Activated T-cell treated with anti-CD3 and anti-CD28 coated beads for 4 hours (primary cell): Measurements from ENCODE around the gene KLHL18.
"Not testable (repeated sequence)": the region's sequence is repeated elsewhere in the genome, so short reads cannot be mapped to it uniquely, and the experiment has no call there.

Experiments used
- DNase-seq: peaks from one replicate; pipeline ENCODE4 v3.0.0-alpha.2; 2020

KLHL18 gene

DNA sequence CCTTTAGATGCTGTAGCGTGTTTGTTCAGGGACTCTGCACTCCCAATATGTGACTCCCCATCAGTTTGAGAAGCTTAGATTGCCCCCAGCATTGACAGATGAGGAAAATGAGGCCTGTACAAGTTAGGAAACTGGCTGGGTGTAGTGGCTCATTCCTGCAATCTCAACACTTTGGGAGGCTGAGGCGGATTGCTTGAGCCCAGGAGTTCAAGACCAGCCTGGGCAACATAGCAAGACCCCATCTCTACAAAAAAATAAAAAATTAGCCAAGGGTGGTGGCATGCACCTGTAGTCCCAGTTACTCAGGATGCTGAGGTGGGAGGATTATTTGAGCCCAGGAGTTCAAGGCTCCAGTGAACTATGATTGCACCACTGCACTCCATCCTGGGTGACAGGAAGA, 84.1 kb downstream of the KLHL18 start:
- DNase-seq: no peak

DNA sequence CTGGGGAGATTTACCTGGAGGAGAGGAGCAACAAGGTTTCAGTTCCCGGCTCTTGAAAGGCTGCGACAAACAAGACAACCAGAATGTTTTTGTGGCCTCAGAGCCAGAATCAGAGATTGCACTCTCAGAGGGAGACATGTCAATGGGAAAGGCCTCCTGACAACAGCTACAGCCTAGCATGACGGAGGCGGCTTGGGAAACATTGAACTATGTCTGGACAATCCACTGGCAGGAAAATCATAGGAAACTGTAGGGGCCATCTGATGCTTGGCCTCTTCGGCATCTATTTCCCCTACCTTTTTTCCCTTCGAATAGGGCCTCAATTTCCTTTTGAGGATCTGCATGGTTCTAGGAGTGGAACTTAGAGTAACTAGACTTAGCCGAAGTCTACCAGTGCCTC, 84.9 kb downstream of the KLHL18 start:
- DNase-seq: no peak

DNA sequence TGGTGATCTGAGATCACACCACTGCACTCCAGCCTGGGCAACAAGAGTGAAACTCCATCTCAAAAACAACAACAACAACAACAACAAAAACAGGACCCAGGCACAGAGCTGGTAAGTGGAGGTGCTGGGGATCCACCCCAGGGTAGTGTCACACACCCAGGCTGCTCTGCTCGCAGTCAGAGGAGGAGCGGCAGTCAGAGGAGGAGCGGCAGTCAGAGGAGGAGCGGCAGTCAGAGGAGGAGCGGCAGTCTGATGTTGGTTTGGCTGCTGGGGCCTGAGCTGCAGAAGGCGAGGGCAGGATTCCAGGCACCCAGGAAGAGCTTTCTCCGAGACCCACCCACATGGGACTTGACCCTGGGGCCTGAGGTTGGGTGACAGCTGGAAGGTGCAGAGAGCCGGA, 87.3 kb downstream of the KLHL18 start:
- DNase-seq: not testable (repeated sequence)

DNA sequence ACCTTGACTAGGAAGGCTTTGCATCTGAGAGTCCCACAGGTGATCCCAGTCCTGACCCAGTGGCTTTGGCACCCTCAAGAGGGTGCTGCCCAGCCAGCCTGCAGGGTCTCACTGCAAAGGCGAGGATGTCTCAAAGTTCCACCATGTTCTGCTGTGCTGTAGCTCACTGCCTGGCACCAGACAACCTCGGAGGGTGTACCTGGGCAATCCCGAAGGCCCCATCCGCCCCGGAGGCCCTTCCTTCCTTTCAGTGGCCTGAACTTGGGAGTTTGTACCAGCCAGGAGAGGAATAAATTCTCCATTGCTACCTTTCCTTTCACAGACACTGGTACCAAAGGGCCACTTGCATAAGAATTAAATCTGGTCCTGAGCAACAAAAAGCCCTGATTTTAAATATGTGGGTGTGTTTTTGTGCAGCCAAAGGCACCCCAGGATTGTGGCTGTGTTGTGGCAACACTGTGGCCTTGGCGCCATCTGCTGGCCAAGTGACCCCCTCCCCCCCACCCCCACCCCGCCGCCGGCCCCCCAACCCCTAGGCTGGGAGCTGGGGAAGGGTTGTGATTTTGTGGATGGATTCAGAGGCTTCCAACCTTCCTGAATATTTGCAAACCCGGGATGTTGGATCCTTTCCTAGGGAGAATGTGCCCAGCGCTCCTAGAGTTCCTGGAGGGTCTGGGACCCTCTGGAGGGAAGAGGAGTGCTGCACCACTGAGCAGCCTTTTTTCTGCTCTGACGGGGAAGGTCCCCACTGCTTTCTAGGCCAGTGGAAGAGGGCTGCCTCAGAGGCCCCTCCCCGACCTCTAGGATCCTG, 88.3 kb downstream of the KLHL18 start:
- peak; percentile 7 for DNase-seq

DNA sequence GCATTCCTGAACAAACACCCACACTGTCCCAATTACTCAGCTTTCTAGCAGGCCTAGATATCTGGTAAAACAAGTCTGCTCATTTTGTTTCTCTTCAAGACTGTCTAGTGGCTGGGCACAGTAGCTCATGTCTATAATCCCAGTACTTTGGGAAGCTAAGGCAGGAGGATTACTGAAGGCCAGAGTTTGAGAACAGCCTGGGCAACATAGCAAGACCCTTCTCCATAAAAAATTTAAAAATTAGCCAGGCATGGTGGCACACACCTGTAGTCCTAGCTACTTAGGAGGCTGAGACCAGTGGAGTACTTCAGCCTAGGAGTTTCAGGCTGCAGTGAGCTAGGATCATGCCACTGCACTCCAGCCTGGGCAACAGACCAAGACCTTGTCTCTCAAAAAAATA, 91.8 kb downstream of the KLHL18 start:
- no peak for DNase-seq

DNA sequence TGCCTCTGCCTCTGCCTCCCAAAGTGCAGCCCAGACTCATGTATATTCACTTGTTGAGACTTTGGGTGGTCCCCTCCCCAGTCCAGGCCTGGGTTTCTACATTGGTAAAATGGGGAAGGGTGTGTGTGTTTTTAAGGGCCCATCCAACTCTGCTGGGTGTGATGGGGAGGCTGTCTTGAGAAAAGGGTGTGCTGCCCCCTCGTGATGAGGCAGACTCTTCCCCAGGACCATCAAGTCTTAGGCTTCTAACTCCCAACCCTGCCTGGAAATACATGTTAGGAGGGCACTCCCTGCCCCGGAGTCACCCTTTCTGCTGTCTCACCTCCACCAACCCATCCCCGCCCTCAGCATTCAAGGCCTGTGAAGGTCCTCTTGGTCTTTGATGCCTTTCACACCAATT, 93.6 kb downstream of the KLHL18 start:
- DNase-seq: no peak

DNA sequence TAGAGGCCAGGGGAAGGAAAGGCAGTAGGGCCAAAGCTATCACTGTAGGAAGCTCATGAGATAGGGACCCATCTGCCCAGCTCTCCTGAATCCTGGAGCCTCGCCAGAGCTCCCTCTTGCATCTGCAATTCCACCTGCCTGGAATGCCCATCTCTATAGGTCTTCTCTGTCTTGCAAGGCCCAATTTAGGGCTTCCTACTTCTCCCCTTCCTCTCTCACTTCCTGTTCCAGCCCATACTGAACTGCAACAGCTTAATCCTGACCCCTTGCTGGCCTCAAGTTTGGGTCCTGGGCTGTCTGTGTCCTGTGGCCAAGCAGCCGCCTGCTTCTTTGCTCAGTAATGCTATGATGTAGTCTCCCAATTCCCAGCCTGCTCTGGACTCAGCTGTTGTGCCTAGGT, 94.4 kb downstream of the KLHL18 start:
- DNase-seq: no peak

DNA sequence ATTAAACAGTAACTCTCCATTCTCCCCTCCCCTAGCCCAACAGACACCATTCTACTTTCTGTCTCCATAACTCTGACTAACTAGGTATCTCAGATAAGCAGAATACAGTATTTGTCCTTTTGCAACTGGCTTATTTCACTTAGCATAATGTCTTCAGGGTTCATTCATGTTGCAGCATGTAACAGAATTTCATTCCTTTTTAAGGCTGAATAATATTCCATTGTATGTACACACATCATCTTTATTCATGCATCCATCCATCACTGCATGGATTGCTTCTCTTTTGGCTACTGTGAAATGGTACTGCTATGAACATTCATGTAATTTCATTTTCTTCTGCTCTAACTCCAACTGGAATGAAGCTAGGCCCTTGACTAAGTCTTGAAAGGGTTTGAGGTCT, 96.1 kb downstream of the KLHL18 start:
- DNase-seq: no peak

DNA sequence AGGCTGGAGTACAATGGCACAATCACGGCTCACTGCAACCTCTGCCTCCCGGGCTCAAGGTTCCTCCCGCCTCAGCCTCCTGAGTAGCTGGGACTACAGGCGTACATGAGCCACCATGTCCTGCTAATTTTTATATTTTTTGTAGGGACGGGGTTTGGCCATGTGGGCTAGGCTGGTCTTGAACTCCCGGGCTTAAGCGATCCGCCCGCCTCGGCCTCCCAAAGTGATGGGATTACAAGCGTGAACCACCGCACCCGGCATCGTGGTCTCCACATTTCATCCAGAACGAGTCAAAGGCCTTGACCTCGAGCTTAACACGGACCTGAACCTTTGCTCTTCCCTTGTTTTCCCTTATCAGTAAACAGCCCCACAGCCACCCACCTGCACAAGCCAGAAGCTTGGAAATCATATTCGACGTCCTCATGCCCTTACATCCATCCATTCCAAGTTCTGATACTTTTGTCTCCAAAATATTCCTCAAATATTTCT, 96.7 kb downstream of the KLHL18 start:
- no peak for DNase-seq

DNA sequence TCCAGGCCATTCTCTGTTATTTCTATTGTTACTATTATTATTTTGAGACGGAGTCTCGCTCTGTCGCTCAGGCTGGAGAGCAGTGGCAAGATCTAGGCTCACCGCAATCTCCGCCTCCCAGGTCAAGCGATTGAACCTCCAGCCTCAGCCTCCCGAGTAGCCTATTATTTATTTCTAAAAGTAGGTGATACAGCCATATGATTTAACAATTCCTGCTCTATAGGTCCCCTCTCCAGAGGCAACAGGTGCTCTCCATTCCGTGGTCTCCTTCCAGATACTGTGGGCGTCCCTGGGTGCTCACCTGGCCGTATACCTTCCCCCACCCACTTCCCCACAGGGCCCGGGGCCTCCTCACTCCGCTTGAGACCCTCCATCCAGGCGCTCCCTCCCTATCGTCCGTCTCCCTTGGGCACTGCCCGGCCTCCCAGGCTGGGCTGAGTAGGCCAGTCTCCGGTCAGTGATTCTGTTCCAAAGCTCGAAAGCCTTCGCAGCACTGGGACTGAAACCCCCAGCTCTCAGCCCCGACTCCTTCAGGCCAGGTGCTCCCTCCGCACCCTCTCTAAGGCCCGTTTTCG, 97.4 kb downstream of the KLHL18 start:
- DNase-seq: no peak

DNA sequence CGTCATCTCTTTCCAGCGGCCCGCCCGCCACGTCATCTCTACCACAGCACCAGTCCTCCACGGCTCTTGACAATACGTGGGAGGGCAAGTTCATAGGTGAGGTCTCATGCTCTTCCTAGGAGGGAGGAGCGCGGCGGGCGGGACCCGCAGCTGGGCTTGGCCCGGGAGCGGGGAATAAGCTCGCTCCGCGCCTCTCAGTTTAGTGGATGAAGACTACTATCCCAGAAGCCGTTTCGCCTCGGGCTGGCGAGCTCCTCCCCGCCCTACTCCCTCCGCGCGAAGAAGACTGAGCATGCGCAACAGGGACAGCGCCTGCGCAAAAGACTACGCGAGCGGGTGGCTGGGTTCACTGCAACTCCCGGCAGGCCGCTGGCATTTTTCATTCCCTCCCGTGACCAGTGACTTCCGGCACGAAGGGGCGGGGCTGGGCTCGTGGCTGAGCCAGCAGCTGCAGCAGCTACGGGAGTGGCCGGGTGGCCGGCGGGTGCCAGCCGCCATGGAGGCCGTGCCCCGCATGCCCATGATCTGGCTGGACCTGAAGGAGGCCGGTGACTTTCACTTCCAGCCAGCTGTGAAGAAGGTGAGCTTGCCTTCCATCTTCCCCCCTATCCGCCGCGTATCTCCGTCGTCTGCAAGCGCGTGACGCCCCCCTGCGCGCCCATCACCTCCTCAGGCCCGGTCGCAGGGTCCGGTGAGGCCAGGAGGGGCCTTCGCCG, 98.0 kb downstream of the KLHL18 start, which contains the start of gene PTPN23:
PTPN23 (plus strand) TSS at position 421 of the 716 bp plus-strand sequence; CDS start at position 497, 76 bp downstream.
- peak; percentile 98 for DNase-seq

DNA sequence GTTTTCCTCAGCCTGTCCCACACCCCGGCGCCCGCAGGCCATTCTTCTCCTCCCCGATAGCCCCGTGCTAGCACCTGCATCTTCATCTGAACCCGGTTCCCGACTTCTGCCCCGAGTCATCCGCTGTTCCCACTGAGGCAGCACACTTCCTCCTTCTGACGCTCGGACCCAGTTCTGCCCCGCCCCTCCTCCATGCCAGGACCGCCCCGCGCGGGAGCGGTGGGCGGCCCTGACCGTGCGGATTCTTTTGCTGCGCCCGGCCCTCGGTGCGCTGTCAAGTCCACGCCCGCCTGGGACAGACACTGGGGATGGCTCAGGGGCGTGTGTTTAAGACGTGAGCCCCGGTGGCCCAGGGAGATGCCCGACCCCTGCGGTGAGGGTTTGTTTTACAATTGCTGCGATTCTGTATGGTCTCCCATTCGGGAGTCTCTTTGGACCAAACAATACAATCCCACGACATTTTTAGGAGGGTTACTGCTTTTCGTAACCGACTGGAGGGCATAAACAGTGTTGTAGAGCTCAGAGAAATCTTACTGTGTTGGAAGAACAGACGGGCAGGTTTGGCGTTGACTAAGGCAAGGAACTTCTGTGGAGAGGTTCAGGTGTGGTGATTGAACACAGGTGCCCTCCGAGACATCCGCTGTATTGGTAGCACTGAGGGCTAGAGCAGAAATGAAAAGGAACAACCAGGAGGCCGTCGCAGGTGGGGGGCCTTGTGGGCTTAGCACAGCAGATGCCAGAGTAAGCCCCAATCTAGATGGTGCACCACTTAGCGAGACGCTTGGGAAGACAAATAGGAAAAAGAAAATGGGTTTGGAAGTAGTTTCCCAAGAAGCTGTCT, 98.8 kb downstream of the KLHL18 start:
- peak; percentile 45 for DNase-seq

DNA sequence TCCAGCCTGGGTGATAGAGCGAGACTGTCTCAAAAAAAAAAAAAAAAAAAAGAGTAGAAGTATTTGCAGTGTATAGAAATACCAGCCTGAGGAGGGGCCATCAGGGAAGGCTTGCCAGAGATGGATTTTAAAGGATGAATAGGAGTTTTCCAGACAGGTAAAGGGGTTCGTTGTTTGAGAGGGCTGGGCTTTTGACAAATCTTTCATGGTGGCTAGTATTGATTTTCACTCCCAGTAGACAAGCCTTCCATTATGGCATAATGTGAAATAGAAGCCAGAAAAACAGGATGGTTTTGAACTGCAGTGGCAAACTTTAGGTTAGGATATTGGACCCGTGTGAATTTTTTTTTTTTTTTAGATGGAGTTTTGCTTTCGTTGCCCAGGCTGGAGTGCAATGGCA, 101.7 kb downstream of the KLHL18 start:
- no peak for DNase-seq

DNA sequence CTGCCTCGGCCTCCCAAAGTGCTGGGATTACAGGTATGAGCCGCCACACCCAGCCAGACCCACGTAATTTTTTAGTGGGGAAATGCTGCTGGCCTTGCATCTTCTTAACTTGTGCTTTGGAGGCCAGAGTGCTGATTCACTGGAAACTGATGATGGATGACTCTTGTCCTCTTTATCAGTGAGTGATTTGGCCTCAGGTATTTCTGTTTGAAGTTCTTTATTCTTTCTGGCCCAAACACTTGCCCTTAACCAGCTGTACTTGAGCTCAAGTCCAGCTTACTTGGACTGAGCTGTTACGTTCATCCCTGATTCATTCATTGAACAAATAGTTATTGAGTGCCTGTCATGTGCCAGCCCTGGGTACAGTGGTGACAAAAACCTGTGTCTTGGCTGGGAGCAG, 102.3 kb downstream of the KLHL18 start:
- DNase-seq: no peak

DNA sequence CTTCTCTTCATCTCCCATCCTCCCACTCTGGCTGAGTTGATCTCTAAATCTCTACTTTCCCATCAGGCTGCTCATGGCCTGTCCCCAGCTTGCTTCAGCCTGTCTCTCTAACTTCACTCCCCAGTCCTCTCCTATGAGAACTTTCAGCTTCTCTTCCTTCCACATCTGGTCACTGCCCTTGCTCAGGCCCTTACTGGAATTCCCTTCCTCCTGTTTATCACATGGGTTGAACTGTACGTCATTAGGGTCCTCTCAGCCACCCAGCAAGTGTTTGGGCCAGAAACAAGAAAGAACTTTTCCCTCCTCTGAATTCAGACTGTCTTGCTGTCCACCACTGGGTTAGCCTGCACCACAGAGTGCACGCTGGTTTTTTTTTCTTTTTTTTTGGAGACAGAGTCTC, 103.1 kb downstream of the KLHL18 start:
- DNase-seq: no peak

DNA sequence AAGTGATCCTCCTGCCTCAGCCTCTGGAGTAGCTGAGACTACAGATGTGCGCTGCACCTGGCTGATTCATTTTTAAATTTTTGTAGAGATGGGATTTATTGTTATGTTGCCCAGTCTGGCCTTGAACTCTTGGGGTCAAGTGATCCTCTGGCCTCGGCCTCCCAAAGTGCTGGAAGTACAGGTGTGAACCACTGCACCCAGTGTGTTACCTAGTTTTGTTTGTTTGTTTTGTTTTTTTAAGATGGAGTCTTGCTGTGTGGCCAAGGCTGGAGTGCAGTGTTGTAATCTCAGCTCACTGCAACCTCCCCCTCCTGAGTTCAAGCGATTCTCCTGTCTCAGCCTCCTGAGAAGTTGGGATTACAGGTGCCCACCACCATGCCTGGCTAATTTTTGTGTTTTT, 110.2 kb downstream of the KLHL18 start:
- no peak for DNase-seq

DNA sequence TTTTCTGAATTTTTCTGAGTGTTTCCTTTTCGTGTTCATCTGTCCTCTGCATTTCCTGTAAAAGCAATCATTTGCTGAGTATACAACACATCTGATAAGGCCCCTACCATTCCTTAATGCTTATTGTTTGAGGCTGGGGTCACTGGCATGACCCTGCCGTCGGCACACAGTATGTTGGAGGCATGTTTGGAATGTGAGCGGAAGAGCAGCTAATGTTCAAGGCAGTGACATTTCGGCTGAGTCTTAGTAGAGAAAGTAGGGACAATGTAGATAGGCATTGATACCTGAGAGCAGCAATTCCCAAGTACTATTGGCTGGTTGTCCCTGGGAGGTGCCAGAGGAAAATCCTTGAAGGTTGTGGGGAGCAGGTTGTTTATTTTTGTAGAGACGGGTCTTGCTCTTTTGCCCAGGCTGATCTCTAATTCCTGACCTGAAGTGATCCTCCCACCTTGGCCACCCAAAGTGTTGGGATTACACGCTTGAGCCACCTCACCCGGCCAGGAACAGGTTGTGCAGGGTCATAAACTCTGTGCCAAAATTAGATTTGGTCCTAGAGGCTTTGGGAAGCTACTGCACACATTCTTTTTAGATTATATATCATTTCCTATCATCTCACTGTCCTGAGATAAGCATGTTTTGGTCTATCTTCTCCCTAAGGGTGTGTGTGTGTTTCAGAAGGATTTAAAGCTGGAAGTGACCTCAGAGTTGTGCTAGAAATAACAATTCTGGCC, 111.6 kb downstream of the KLHL18 start:
- DNase-seq: no peak

DNA sequence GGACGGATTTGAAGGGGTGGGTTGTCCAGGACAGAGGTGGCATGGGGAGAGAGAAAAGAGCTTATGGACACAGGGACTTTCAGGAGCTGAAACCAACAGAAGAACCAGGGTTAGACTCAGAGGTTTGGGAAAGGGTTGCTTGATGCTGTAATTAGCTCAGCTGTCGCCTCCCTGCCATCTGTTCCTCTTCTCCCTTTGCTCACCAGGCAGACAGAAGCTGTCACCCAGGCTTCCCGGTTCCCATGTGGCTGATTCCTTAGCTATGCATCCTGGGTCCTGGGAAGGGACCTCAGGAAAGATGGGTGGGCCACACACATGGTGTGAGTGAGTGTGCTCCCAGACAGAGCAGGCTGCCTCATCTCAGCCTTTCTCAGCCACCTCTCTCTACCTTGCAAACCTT, 112.1 kb downstream of the KLHL18 start:
- no peak for DNase-seq
